Ovary (tissue), 9 donors: ENCODE data around the gene ISG20. TPM values are rescaled to one million over a fixed set of nuclear protein-coding genes. Genes with fewer than 3 reads are reported as not detected.

ENCODE experiments used
- DNase-seq, 5 donors: peaks; one replicate each; pipeline ENCODE4 v3.0.0-alpha.2; 2019 to 2020
- H3K27ac ChIP-seq, 2 donors: fragments of 200-600 bp; one replicate each; pipeline versions ENCODE4 v1.5.1 to v1.8.0; 2019 to 2022
- H3K27me3 ChIP-seq: fragments of 200-600 bp; one replicate; pipeline ENCODE4 v1.8.0; 2022
- H3K36me3 ChIP-seq: fragments of 200-600 bp; sonication (generic); one replicate; pipeline ENCODE4 v1.5.1; 2019
- H3K4me1 ChIP-seq: one replicate; pipeline ENCODE4 v1.8.1; 2013; ENCODE audit warnings: mild to moderate bottlenecking, moderate library complexity; ENCODE audit not compliant: insufficient read depth
- H3K4me3 ChIP-seq: fragments of 200-600 bp; sonication (generic); one replicate; pipeline ENCODE4 v1.5.1; 2017
- H3K9me3 ChIP-seq, 2 donors: fragments of 200-600 bp in 1 of 2; sonication (generic) in 1 of 2; one replicate each; pipeline versions ENCODE4 v1.5.1 to v1.8.1; 2013 to 2019; ENCODE audit warnings: mild to moderate bottlenecking in 1 of 2, moderate library complexity in 1 of 2
- CTCF ChIP-seq, 3 donors: fragments of 450-650 bp in 2 of 3; fragments of 200-600 bp in 1 of 3; IDR thresholded peaks; one replicate each; pipeline versions ENCODE4 v1.5.1 to v1.8.0; 2016 to 2022; ENCODE audit warnings: antibody characterized with exemption in 3 of 3, mild to moderate bottlenecking in 1 of 3
- EP300 ChIP-seq: sonication (generic); formaldehyde crosslinking; IDR thresholded peaks from one replicate; pipeline ENCODE4 v1.6.1; 2017; ENCODE audit warnings: antibody characterized with exemption
- POLR2A ChIP-seq: fragments of 450-650 bp; IDR thresholded peaks from one replicate; pipeline ENCODE4 v1.6.1; 2017; ENCODE audit warnings: antibody characterized with exemption, mild to moderate bottlenecking, moderate library complexity
- WGBS, 3 donors: extraction: QIAGEN DNeasy Blood & Tissue Kit in 1 of 3; methylation state at CpG; one replicate each; pipeline versions ENCODE4 v1.1.5 to v1.1.7; 2013 to 2017; 5-methylcytosine and 5-hydroxymethylcytosine counted together
- intact Hi-C, 4 donors: fragments of 100-400 bp; cut with DNase I; formaldehyde crosslinking; loops; one replicate each; pipeline versions ENCODE4 v1.11.0 to v1.15.1; 2022 to 2023
- polyA plus RNA-seq, 2 donors: library from polyadenylated mRNA; stranded (reverse); fragments of 200-250 nt in 1 of 2; fragments of 350-450 nt in 1 of 2; fragmentation: Illumina TruSeq in 1 of 2; extraction: RNeasy Lipid Tissue Mini Kit (QIAGEN cat#74804) in 1 of 2; gene quantifications; one replicate each; pipeline ENCODE4 v1.2.3, GENCODE V29; 2013 to 2014
- total RNA-seq, 7 donors: library from RNA; depleted of rRNA in 2 of 7; stranded (reverse); fragments of >200 nt in 2 of 7; fragmentation: NEBNext Ultra II Directional in 3 of 7; extraction: Animal tissue kit (Norgen Biotek cat#: 25700) in 3 of 7; gene quantifications; one replicate each; pipeline versions ENCODE4 v1.1.0 to v1.2.4, GENCODE V29; 2016 to 2023
- donor health status: DM: no; HTN: no; CAD: no; lungs with moderate emphysema.
- donor health status: DM: no; HTN: no; CAD: no.
- donor health status: Bipolar disorder and iron deficiency.
- donor health status: DM: yes; HTN: yes; CAD: no.
- donor health status: DM: no; HTN: no; CAD: no.
- donor health status: DM: yes; HTN: yes; CAD: no.

Gene ISG20
- total and polyA plus RNA-seq, 9 donors, result 0.88 to 58.6 (median 14.5) TPM

DNA sequence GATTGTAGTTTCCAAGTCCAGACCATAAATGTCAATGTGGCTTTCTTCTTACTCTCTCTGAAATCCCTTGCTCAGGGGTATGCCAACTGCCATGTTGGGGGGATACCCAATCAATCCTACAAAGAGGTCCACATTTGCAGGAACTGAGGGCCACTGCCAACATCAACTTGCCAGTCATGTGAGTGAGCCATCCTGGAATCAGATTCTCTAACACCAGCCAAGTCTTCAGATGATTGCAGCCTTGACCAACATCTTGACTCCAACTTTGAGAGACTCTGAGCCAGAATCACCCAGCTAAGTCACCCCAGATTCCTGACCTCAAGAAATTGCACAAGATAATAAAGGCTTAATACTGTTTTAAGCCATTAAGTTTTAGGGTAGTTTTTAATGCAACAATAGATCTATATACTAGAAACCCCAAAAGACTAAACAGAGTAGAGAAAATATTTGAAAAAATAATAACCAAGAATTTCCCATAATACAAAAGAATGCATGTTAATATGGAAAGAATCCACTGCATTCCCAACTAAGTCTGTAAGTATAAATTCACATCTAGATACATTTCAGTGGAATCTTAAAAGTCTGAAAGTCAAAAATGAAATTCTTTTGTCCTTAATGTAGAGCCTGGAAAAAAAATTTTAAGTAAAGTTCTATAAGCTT lies 22.4 kb downstream of the ISG20 start:
- Histone ChIP-seq H3K36me3 (no peaks in the 10 kb centered on the region), H3K4me1 (no peaks in the 10 kb centered on the region)
- no peak for DNase-seq

GRCh38 chr15:88661761-88662556 lies 23.1 kb downstream of the ISG20 start:
- WGBS, 3 donors, result 47 to 61% (median 53%) methylated on average over 4 of the region's 4 CpGs
- no peaks in the 10 kb centered on the region for H3K36me3 ChIP-seq
- H3K9me3 ChIP-seq, result no peaks in the 10 kb centered on the region
- H3K4me1 ChIP-seq, result no peaks in the 10 kb centered on the region
- DNase-seq, result no peak
- intact Hi-C loops, result no loop called here
- no peak overlapping the region for H3K4me3 ChIP-seq
- TF ChIP-seq CTCF (IDR thresholded peaks at IDR 0.05) (no peak), POLR2A (no peak), EP300 (no peak)
- no peaks in the 10 kb centered on the region for H3K27me3 ChIP-seq
- H3K27ac ChIP-seq, result no peak overlapping the region

More for the DNA sequence above, 22.4 kb downstream of the ISG20 start:
- no peak overlapping the region for H3K27ac ChIP-seq
- TF ChIP-seq POLR2A (no peak), CTCF (IDR thresholded peaks at IDR 0.05) (no peak)
- intact Hi-C loops, result no loop called here
- no peaks in the 10 kb centered on the region for H3K9me3 ChIP-seq
- no peaks in the 10 kb centered on the region for H3K27me3 ChIP-seq
- no peak overlapping the region for H3K4me3 ChIP-seq

DNA sequence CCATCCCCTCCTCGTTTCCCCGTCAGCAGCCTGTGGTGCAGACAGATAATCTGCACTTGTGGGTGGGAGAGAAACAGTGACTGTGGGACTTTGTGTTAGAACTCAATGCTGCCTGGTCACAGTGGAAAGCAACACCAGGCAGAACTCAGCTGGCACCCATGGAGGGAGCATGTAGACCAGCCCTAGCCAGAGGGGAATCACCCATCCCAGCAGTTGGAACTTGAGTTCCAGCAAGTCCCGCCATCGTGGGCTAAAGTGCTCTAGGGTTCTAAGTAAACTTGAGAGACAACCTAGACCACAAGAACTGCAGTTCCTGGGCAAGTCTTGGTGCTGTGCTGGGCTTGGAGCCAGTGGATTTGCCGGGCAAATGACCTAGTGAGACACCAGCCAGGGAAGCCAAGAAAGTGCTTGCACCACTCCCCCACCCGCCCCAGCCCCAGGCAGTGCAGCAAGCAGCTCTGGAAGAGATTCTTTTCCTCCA lies 24.4 kb downstream of the ISG20 start:
- no peaks in the 10 kb centered on the region for H3K27me3 ChIP-seq
- WGBS, 3 donors, result 77 to 84% (median 78%) methylated on average over 6 of the region's 6 CpGs
- TF ChIP-seq CTCF (IDR thresholded peaks at IDR 0.05) (no peak), EP300 (no peak), POLR2A (no peak)
- H3K4me3 ChIP-seq, result no peak overlapping the region
- no peaks in the 10 kb centered on the region for H3K9me3 ChIP-seq
- intact Hi-C loops, result no loop called here
- no peaks in the 10 kb centered on the region for H3K36me3 ChIP-seq
- no peak overlapping the region for H3K27ac ChIP-seq
- DNase-seq, result no peak
- no peaks in the 10 kb centered on the region for H3K4me1 ChIP-seq

GRCh38 chr15:88664151-88664778 lies 25.4 kb downstream of the ISG20 start:
- TF ChIP-seq POLR2A, result no peak
- no peak for TF ChIP-seq EP300
- TF ChIP-seq CTCF (IDR thresholded peaks at IDR 0.05), result no peak
- no peak overlapping the region for H3K4me3 ChIP-seq
- intact Hi-C loops, result no loop called here
- H3K27ac ChIP-seq, result no peak overlapping the region
- WGBS, 3 donors, result 85 to 93% (median 88%) methylated on average over 7 of the region's 7 CpGs
- no peaks in the 10 kb centered on the region for H3K27me3 ChIP-seq
- no peaks in the 10 kb centered on the region for H3K4me1 ChIP-seq
- no peaks in the 10 kb centered on the region for H3K36me3 ChIP-seq
- H3K9me3 ChIP-seq, result no peaks in the 10 kb centered on the region
- no peak for DNase-seq
